Measurements from ENCODE around the gene AKNAD1. TPM values are rescaled to one million over a fixed set of nuclear protein-coding genes. Genes with fewer than 3 reads are reported as not detected.
"Not testable (repeated sequence)": the region's sequence is repeated elsewhere in the genome, so short reads cannot be mapped to it uniquely, and the experiment has no call there.

The AKNAD1 gene
- total RNA-seq, 2 experiments from 2014 or later: not detected

DNA sequence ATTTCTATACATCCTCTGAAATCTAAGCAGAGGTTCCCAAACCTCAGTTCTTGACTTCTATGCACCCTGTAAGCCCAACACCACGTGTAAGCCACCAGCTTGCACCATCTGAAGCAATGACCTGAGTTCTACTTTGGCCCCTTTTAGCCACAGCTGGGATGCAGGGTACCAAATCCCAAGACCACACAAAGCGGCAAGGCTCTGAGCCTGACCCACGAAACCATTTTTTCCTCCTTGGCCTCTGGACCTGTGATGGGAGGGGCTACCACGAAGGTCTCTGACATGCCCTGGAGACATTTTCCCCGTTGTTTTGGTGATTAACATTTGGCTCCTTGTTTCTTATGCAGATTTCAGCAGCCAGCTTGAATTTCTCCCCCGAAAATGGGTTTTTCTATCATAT lies 71.6 kb downstream of the AKNAD1 start:
- Mint-ChIP-seq H3K27me3 (no peaks in the 10 kb centered on the region), H3K27ac (no peak overlapping the region), H3K4me1 (no peaks in the 10 kb centered on the region), H3K9me3 (peaks cover 15% of the 10 kb centered on the region), H3K4me3 (no peak overlapping the region), H3K36me3 (ENCODE audit: low read depth) (peaks cover 80% of the 10 kb centered on the region)
- ChIA-PET POLR2A (no interaction called here), CTCF (interaction anchor here (0.6 kb wide), 1 partner anchor 491 kb away, joined by 3 read pairs; no protein-coding TSS in a partner anchor)
- no peak for DNase-seq

DNA sequence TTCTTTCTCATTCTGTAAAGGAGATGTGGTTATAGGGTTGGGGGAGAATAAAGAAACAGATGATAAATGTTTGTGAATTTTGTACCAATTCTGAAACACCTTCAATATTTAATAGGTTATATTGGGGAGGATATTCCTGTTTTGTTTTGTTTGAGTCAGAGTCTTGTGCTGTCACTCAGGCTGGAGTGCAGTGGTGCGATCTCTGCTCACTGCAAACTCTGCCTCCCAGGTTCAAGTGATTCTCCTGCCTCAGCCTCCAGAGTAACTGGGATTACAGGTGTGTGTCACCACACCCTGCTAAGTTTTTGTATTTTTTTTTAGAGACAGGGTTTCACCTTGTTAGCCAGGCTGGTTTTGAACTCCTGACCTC lies 75.3 kb downstream of the AKNAD1 start:
- H3K27ac Mint-ChIP-seq, POLR2A ChIA-PET: not testable (repeated sequence)

DNA sequence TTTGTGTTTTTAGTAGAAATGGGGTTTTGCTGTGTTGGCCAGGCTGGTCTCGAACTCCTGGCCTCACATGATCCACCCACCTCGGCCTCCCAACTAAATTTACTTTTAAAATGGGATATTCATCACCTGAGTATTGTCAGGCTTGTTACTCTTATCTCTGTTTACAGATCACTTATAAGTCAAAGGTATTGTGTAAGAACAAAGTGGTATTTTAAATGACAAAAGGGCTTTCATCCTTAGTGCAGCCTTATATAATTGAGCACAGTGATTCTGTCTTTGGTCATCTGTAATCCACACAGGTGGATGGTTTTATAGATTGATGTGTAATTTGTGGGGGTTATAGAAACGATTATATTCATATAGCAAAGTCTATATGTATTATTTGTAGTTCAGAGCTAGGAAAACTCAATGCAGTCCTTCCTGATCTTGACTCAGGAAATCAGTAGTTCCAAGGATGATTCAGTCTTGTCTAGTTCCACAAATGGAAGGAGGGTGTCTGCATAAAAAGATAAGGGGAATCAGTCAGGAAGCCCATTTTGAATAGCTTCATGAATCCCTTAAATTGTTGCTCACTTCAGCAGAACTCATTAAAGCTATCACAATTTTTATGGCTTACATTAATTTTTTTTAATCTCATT lies 75.8 kb downstream of the AKNAD1 start:
- peaks cover 13% of the 10 kb centered on the region for H3K9me3 Mint-ChIP-seq
- H3K4me1 Mint-ChIP-seq: no peaks in the 10 kb centered on the region
- H3K36me3 Mint-ChIP-seq (ENCODE audit: low read depth): peaks cover 67% of the 10 kb centered on the region
- no peaks in the 10 kb centered on the region for H3K27me3 Mint-ChIP-seq
- no peak overlapping the region for H3K4me3 Mint-ChIP-seq
- ChIA-PET CTCF (interaction anchor here (0.7 kb wide), 3 partner anchors 31 to 268 kb away, joined by 4 read pairs; no protein-coding TSS in a partner anchor), POLR2A (no interaction called here)
- H3K27ac Mint-ChIP-seq: no peak overlapping the region
- DNase-seq: no peak

More for the DNA sequence above, 75.3 kb downstream of the AKNAD1 start:
- H3K4me1 Mint-ChIP-seq, H3K27me3 Mint-ChIP-seq, H3K4me3 Mint-ChIP-seq, CTCF ChIA-PET, DNase-seq: not testable (repeated sequence)
- Mint-ChIP-seq H3K9me3 (peaks cover 15% of the 10 kb centered on the region), H3K36me3 (ENCODE audit: low read depth) (peaks cover 70% of the 10 kb centered on the region)

DNA sequence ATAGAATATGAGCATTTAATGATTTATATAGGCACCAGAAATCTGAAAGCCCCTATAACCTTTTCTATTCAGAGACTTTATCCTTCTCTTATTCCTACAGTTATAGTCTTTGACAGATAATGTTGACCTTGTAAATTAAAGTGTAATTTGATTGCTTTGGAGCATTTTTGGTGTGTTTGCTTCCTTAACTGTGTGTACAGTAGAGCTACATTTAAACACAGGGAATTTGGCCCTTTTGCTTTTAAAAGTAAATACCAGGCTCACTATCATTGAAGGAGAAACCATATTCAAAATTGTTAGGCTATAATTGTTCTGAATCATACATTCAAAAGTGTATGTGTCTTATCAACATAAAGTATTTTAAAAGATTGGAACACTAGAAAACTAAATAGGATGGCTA lies 77.4 kb downstream of the AKNAD1 start:
- Mint-ChIP-seq H3K27me3 (no peaks in the 10 kb centered on the region), H3K27ac (no peak overlapping the region), H3K36me3 (ENCODE audit: low read depth) (peaks cover 63% of the 10 kb centered on the region), H3K9me3 (no peaks in the 10 kb centered on the region), H3K4me1 (no peaks in the 10 kb centered on the region), H3K4me3 (no peak overlapping the region)
- CTCF ChIA-PET: no interaction called here
- POLR2A ChIA-PET: interaction anchor here (1.5 kb wide), 1 partner anchor 9 kb away, joined by 6 read pairs; no protein-coding TSS in a partner anchor
- DNase-seq: no peak

DNA sequence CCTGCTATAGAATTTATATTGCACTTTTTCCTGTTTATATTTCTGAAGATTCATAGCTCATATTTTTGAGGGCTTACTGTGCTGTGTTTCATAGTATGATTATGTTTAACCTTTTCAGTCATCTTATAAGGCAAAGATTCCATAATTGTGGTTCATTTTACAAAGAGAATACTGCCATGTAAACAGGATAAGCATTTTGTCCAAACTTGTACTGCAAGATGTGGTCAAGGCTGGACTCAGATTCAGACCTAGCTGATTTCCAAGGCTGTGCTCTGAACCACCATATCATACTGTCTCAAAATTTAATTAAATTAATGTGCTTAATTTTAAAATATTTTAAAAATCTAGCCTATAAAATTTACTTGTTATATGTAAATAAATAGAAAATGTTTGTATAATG lies 79.1 kb downstream of the AKNAD1 start:
- Mint-ChIP-seq H3K27ac (no peak overlapping the region), H3K27me3 (no peaks in the 10 kb centered on the region), H3K4me1 (no peaks in the 10 kb centered on the region), H3K9me3 (no peaks in the 10 kb centered on the region), H3K4me3 (no peak overlapping the region), H3K36me3 (ENCODE audit: low read depth) (peaks cover 58% of the 10 kb centered on the region)
- CTCF ChIA-PET: interaction anchor here (0.6 kb wide), 1 partner anchor 113 kb away, joined by 3 read pairs; no protein-coding TSS in a partner anchor
- POLR2A ChIA-PET: interaction anchor here (1.1 kb wide), 1 partner anchor 85 kb away, joined by 3 read pairs; no protein-coding TSS in a partner anchor
- DNase-seq: no peak

DNA sequence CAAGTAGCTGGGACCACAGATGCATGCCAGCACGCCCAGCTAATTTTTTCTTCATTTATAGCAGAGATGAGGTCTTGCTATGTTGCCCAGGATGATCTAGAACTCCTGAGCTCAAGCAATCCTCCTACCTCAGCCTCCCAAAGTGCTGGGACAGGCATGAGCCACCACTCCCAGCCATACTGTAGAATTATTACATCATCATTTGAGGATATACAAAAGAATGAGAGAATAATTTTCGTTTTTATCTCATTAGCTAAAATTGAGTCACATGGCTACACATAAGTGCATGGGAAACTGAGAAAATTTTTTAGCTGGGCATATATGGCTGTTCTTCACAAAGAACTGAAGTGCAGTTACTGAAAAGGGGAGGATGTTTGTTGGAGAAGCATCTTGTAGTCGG lies 89.2 kb downstream of the AKNAD1 start:
- no peaks in the 10 kb centered on the region for H3K9me3 Mint-ChIP-seq
- H3K4me3 Mint-ChIP-seq: no peak overlapping the region
- H3K36me3 Mint-ChIP-seq (ENCODE audit: low read depth): peaks cover 37% of the 10 kb centered on the region
- no peak overlapping the region for H3K27ac Mint-ChIP-seq
- ChIA-PET POLR2A (no interaction called here), CTCF (no interaction called here)
- no peaks in the 10 kb centered on the region for H3K27me3 Mint-ChIP-seq
- DNase-seq: no peak
- H3K4me1 Mint-ChIP-seq: no peaks in the 10 kb centered on the region

DNA sequence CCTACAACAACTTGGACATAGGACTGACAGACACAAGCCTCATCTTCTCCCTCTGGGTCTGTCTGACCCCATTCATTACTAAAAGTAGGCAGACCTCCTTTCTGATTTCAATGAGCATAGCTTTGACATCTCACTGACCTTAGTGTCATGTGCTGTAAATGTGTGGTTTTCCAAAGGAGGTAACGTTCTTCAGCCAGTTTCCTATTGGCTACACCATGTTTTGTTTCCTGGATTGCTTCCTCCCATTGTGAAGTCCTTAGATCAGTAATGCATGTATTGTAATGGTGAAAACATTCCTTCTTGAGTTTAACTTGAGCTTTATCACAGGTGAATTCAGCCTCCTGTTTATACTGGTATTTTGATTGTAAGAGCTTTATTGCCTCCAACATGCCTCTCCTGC lies 89.8 kb downstream of the AKNAD1 start:
- ChIA-PET CTCF (no interaction called here), POLR2A (no interaction called here)
- H3K4me3 Mint-ChIP-seq: no peak overlapping the region
- no peak overlapping the region for H3K27ac Mint-ChIP-seq
- no peak for DNase-seq
- H3K36me3 Mint-ChIP-seq (ENCODE audit: low read depth): peaks cover 41% of the 10 kb centered on the region
- no peaks in the 10 kb centered on the region for H3K27me3 Mint-ChIP-seq
- H3K4me1 Mint-ChIP-seq: no peaks in the 10 kb centered on the region
- H3K9me3 Mint-ChIP-seq: no peaks in the 10 kb centered on the region

Other genes with a start within 250 kb of the AKNAD1 start
- gene HENMT1, start 196.0 kb downstream of the AKNAD1 start, total RNA-seq: 10 to 100 TPM; 26.7 to 27.3 TPM
- gene PRPF38B, start 164.8 kb downstream of the AKNAD1 start, total RNA-seq: 10 to 100 TPM; 68.5 to 70.5 TPM
- under 1 TPM in 1 of 2 experiments, not detected in 1; 0.05 TPM for gene FNDC7, start 144.2 kb downstream of the AKNAD1 start, total RNA-seq
- 10 to 100 TPM; 55.9 to 60.8 TPM for gene STXBP3, start 110.4 kb downstream of the AKNAD1 start, total RNA-seq
- 10 to 100 TPM; 43.2 to 47.1 TPM for gene GPSM2, start 19.9 kb upstream of the AKNAD1 start, total RNA-seq
- 10 to 100 TPM; 16.4 to 20.1 TPM for gene CLCC1, start 106.4 kb upstream of the AKNAD1 start, total RNA-seq
- 10 to 100 TPM; 10.6 to 10.9 TPM for gene WDR47, start 185.0 kb upstream of the AKNAD1 start, total RNA-seq
- gene TAF13, start 218.9 kb upstream of the AKNAD1 start, total RNA-seq: 10 to 100 TPM; 25.2 to 26.5 TPM
- 10 to 100 TPM; 29.6 to 31.8 TPM for gene TMEM167B, start 233.7 kb upstream of the AKNAD1 start, total RNA-seq